Measurements from ENCODE around the gene TMEM30A.

TMEM30A gene

DNA sequence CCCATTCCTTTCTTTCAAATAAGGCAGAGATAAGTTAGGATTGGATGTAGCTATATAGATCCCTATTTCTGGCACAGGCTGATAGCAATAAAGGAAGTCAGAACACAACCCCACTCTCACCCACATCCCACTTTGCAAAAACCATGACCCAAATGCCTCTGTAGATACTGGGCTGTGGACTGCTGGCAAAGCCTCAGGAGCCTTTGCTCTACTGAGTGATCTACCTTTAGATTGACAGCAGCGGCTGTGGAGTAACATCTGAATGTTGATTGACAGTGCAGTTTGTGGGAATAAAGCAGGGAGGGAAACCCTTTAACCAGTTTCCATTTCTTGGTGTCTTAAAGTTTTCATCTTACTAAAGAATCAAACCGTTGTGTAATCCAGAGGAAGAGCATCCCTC lies 6.7 kb upstream of the TMEM30A start:
- DNase-seq = no peak

DNA sequence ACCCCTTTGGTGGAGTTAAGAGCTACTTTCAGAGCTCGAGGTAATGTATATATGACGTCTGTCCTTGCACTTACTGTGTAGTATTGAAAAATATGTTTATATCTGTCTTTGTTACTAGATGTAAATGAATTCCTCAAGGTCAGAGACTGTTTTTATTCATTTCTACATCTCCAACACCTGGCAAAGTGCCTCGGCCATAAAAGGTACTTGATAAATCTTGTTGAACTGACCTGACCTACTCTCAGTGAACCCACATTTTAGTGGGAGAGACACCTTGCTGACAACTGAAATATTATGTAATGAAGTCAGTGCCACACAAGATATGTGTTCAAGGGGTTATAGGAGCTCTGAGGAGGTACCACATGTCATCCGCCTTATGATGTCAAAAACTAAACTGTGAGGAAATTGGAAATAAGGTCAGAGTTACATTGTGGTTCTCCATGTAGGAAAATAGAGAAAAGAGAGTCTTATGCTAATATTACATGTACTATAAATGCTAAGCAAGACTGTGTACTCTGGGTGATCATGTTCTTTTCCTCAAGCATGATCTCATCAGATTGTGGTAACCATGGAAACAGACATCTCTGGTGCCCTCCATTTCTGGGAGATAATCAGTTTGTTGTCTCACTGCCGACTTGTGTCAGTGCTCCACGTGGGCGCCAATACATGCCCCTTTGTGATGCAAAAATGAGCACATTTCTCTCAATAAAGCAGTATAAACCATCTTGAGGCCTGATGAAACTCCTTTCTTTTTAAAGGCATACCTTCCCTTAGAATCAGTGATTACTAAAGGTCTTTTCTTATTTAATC lies 5.7 kb upstream of the TMEM30A start:
- peak; percentile 26 for DNase-seq

DNA sequence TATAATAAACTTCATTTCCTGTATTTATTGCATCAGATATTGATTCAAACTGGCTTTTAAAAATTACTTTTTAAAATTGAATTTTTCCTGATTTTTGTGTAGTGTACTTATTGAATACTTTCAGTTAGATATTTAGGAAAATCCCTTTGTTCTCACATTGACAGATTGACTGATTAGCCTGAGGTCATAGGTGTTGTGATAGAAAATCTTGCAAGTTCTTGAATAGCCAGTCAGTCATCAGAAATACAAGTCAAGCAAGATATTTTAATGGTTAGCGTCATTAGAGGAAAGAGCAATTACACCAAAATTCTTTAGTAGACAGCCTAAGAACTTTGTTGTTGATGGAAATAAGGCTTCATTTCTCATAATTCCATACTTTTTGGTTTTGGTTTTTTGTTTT lies 3.4 kb upstream of the TMEM30A start:
- no peak for DNase-seq

DNA sequence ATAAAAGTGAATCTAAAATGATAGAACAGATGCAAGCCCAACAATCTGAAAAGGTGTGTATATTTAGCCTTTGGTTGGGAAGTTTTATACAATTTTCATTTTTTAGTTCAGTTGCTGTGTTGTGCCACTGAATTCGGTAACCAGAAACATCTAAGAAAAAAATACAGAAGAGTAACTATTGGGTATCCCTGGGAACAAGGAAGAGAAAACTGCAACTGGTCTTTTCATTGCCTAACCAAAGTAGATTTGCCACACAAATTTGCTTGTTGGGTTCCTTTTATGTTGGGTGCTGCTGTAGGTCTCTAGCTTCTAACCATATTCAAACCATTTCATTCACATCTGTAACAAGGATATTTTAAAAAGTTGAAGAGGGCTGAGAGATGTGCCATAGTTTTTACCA lies 2.8 kb upstream of the TMEM30A start:
- DNase-seq = no peak

DNA sequence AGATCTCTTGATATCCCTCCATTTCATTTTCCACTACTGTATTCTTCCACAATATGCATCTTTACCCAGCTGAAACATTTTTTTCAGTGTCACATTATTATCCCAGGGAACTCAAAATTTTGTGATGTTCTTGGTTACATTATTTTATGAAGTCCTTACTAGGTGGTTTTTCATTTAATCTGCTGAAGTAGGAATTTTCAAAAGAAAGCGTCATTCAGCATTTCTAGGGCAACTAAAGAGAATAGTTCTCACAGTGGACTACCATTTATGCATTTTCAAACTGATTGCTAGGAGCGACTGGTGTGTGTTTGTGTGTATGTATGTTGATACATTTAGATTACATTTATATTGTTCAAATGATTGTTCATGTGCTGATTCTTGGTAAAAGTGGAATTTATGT lies 2.4 kb upstream of the TMEM30A start:
- DNase-seq = no peak

DNA sequence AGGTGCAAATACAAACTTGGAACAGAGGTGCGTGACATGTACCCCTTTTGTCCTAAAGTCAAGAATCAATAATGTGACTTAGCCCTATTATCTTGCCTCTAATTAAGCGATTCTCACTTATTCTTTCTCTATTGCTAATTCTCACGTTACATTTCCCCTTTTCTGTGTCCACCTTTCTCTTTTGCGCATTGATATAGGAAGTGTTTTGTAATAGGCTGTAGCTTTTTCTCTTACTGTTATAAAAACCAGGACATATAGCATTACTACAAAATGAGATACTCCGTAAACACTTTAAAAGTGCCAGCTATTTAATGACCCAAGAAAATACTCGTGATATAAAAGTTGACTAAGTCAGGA lies 669 bp upstream of the TMEM30A start:
- DNase-seq = no peak

DNA sequence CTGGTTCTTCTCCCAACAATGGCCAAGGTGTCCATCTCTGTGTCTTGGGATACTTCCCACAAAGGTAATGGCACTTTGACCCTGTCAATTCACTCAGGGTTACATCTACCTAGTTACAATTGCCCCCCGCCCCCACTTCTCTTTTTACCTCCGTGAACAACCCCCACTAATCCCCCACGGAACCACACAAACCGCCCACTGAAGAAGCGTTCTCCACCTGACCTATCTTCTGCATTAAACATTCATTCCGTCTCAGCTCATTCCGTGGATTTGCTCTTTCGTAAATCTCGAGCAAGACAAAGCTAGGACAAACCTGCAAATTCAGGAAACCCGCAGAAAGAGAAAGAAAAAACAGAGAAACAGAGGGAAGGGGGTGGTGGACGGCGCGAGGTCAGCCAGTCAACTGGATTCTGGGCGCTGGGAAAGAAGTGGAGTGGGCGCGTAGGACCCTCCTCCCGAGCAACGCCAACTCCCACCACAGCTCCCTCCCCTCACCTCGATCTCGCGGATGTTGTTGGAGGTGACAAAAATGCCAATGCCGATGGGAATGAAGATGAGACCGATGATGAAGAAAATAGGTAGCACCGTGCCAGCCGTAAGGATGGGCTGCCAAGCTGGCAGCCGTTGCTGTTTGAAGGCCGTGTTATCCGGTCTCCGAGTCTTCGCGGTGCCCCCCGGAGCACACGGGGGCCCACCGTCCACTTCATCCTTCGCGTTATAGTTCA lies 523 bp downstream of the TMEM30A start:
- peak; percentile 66 for DNase-seq

DNA sequence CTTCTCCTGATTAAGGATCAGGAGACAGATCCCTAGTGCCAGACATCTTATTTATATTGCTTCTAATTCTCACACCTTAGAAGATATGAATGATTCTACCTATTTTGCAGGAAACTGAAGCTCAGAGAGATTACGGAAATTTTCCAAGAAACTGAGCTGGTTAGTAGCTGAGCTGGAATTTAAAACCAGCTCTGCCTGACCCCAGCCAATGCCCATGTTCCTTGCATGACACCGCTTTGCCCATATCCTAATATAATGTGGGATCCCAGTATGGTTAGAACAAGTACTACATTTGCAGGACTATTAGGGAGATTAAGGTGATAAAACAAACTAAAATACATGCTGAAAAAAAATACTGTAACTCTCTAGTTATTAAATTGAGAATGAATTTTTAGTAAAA lies 1.9 kb downstream of the TMEM30A start:
- DNase-seq = no peak

DNA sequence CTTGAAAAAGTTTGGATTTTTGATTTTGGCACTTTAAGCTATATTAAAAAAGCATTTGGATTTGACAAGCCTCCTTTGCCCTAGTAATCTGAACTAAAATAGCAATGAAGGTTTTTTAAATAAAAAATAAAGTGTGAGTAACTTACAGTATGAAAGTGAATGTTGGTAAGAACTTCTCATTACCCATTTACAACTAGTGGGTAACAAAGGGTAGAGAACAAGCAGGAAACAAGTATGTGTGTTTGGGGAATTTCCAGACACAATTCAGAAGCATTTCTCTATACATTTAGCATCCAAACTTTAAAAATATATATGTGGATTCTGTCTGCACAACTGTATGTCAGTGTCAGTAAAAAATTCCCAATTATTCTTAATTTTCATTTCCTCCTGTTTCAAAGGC lies 2.9 kb downstream of the TMEM30A start:
- no peak for DNase-seq

DNA sequence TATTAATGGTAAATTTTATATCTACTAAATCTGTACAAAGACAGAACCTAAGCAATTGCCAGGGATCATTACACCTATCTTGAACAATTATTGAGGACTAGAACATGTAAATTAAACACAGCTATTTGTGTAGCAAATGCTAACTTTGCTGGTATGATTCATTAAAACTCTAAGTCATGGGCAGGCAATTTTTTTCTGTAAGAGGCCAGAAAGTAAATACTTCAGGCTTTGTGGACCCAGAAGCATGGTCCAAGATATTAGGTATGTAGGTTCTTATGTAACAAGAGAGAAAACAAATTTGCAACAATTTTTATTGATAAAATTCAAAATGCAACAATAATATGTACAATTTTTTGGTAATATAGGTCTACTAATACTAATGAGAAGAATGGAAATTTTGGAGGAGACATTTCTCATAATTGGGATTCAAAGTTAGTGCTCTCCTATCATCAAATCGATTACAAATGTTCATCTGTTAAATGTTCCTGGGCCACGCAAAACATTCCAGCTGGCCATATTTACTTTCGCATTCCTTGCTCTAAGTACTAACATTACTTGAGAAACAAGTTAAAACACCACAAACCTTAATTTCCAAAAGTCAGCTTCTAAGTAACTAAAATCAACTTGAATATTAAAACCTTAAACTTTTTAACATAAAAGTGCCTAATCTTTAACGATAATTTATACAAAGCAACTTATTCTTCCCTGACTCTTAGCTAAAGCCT lies 4.3 kb downstream of the TMEM30A start:
- DNase-seq = no peak

DNA sequence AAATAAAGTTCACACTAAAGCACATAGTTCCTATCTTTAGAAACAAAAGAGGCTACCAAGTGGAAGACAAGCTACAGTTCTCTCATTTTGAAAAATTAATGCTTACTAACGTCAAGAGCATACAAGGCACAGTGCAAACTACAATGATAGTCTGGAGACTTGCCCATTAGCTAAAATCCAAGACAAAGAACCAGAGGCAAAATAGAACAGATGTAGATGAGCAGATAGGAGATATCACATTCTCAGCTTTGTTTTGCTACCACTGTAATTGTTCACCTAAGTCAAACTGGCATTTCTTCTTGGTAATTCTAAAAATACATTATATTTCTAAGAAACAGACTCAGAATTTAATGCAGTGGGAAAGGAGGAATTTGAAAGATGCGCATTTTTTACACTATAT lies 5.2 kb downstream of the TMEM30A start:
- DNase-seq = no peak

DNA sequence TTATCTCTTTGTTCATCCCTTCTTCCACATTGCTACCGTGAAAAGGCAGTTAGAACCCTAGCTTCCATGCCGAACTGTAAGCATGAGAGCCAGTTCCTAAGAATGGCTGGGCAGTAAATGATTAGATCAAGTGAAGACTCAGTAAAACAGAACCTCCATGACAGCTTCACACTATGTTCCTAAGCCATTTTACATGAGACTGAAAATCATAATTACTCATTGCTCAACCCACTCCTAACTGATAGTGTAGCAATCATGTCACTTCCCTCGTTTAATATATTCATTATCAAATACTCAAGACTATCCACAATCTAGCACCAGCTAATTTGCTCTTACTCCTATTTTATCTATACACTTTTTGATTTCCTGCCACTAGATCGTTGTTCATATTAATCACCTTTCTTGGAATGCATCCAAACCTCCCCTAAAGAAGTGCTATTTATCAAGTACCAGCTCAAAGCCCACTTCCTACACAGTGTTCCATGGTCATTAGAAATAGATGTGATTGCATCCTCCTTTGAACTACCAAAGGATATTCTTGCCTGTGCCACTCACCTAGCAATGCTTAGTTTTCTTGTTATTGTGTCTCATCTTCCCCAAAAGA lies 6.0 kb downstream of the TMEM30A start:
- no peak for DNase-seq

DNA sequence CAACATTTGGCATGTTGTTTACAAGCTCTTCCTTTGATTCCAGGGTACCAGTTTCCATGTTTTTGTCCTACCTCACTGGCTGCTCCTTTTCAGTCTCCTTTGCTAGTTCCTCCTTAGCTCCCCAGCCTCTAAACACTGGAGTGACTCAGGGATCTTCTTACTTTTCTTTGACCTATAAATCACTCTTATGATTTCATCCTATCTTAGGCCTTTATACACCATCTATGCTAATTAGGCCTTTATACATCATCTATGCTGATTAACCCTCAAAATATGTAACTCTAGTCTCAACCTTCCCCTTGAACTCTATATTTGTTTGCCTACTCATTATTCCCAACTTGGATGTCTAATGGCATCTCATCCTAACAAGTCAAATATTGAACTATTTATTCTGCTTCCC lies 9.5 kb downstream of the TMEM30A start:
- no peak for DNase-seq

DNA sequence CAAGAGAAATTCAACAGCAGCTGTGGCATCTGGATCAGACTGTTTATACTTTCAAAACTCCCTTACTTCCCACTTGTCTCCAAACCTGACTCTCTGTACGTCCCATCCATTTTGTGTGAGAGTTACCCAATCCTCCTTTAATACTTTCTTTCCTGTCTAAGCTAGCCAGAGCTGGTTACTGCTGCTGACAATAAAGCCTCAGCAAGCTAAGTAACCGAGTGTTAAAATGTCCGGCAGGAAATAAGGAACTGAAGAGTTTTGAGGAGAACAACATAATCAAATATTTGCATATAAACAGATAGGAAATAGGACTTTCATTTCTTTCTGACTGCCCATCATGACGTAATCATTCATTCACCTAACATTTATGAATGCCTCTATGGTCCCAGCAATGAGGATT lies 11.6 kb downstream of the TMEM30A start:
- no peak for DNase-seq

DNA sequence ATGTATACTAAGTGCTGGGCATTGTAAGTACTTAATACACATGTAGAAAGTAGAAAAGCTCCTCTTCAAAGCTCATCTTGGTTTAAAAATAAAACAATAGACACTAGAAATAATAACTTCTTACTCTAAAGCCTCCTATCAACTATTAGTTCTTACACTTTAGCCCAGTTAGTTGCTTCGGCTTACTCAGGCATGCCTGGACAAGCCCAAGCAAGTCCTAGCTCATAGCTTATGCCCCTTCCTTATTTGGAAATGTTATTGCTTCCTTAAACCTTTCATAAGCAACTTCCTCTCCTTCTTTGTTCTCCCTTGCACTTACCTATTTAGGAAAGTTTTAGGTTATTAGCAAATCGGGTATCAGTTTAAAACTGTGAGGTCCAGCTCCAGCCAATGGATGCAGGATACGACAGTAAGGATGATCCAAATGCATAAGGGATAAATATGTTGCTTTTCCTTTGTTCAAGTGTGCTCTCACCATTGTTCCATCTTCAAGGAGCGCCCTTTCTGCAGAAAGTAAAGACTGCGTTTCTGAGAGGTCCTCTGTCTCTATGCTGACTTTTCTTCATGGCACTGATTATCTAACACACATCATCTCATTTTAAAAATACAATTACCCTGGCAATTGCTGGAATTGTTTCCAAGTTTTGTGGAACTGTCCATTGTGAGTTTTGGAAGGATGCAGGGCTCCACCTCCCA lies 12.3 kb downstream of the TMEM30A start:
- no peak for DNase-seq

DNA sequence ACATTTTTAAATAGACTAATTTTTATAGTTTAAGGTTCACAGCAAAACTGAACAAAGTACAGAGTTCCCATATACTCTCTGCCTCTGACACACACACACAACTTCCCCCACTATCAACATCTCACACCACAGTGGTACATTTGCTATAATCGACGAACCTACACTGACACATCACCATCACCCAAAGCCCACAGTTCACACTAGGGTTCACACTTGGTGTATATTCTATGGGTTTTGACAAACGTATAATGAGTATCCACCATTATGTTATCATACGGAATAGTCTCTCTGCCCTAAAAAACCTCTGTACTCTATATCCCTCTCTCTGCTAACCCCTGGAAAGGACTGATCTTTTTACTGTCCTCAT lies 15.6 kb downstream of the TMEM30A start:
- no peak for DNase-seq

DNA sequence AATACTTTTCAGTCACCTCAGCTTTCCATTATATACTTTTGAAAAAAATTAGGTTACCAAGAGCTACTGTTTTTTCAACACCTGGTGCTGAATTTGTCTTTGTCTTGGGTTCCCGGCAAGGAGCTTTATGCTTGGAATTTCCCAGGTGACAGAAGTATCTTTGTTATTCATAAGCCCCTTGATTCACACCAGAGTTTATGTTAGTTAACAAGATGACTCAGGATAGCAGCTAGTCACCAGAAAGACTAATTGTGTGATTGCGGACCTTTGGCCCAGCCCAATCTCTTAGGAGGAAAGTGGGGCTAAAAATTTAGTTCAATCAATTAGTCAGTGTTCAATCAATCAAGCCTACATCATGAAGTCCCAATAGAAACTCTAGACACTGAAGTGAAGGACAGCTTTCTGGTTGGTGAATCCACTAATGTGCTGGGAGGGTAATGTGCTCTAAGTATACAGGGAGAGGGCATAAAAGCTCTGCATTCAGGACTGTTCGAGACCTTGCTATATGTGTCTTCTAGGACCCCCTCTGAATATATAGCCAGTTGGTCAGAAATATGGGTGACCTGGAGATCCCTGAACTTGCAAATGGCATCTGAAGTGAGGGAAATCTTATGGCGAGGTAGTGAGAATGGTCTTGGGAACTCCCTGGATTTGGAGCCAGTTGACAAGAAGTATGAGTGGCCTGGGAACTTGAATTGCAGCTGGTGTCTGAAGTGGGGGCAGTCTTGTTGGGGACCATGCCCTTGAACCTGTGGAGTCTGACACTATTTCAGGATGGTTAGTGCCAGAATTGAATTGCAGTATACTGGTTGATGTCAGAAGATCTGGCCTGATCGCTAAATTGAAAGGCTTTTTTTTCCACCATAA lies 16.2 kb downstream of the TMEM30A start:
- DNase-seq = peak; percentile 5

DNA sequence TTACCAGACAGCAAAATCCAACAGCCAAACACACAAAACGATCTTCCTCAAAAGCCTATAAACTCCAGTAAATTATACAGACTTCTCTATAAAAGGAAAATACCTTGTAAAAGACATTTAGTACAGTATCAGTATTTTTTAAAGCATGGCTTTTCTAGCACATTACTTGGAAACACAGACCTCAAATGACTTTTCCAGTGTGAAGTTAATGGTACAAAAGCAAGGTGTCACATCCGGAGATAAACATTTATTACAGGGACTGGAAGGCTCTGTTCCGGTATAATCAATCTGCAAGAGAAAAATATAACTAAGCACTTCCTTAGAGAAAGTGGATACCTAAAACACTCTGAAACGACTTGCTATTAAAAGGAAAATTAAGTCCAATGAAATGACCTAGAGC lies 17.1 kb downstream of the TMEM30A start:
- DNase-seq = no peak

DNA sequence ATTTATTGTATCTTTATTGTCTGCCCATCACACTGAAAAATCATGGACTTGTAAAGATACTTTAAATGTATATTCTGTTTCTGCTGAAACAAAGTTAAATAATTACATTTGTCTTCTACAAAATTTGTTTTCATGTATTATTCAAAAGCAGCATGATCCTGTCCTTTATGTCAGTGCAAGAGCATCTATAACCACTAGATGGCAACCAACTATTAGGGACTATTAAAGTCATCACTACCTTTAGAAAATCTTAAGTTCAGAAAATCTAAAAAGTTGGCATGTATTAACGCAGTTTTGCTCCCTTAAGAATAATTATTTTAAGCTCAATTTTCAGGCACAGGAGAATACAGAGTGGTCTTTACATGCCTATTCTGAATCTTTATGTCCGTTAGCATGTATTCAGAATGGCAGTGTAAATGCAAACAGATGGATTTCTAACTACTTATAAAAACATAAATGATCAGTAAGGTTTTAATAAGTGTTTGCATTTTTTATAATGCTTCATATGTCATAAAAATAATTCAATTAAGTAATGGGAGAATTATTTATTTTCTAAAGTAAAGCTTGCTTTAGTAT lies 17.8 kb downstream of the TMEM30A start:
- DNase-seq = peak; percentile 43

DNA sequence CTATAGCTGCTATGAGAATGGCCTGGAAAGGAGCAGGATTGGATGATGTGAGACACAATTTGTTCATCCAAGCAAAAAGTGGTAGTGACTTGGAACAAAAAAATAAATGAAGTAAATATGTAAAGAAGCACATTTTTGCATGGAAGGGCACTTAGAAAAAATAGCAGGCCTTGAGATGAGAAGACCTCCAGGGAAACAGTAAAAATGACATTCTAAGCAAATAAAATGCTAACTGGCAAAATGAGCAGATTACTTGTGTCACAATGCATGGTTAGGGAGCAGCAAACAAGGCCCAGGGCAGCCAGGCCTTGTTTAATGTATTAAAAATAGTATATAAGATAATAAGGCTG lies 21.2 kb downstream of the TMEM30A start:
- no peak for DNase-seq

DNA sequence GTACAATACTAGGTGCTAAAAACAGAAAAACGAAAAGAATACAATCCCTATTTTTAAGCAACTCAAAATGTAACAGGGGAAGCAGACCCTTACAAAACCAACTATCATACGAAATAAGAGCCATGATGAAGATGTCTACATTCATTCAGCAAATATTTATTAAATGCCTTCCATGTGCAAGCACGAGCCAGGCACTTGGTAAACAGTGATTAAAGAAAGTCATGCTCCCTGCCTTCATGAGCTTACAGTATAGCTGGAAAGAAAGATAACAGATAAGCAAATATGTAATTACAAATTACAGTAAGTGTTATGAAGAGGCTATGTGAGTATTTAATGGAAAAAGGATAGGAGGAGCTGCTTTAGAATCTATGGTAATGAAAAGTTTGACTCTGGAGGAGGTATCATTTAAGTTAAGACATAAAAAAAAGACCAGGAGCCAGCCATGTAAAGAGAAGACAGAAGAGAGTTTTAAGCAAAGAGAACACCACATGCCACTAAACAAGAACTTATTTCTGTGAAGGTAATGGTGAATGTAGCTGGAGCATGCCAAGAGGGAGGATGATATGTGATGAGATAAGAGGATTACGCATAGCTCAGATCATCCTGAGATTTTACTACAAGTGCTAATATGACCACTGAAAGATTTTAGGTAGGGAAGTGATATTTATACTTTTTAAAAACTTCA lies 21.7 kb downstream of the TMEM30A start:
- DNase-seq = no peak

All from NCI-H146 (cell line).